ENCODE results near the gene TYMP.

- TF ChIP-seq CTCF (IDR thresholded peaks at IDR 0.05; ENCODE audit: poor library complexity) (no peak), EZH2 (IDR thresholded peaks at IDR 0.05; ENCODE audit: borderline replicate concordance) (no peak), EZH2phosphoT487 (IDR thresholded peaks at IDR 0.05; ENCODE audit: low read depth, severe bottlenecking, unreplicated experiment) (no peak)
Observed at GRCh38 chr22:50569041-50569459, 39.2 kb upstream of the TYMP start.

Data from hepatocyte (in vitro differentiated cells).